ENCODE results near the gene POLD3.

DNA sequence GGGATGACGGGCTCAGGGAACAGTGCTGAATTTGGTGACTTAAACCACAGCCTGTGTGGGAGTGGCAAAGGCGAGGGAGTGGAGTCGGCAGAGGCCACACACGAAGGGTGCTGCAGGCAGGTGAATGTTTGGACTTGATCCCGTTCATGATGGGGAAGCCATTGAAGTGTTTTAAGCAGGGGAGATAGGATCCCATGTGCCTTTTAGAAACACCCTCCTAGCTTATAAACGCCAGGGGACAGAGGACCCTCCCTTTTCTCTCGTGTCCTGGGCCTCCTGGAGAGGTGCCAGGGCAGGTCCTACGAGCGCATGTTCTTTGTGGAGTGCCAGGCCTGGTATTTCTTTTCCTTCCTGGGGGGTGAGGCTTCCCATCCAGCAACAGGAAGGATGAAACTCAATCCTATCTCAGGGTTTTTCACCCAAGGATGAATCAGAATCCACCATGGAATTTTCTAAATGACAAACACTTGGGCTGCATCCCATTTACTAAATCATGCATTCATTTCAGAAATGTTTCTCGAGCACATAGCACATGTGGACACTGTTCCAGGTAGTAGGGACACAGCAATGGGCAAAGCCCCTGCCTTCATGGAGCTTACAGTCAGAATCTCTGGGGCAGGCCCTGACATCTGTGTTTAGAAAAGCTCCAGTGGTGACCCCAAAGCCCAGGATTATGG, 79.3 kb downstream of the POLD3 start:
- TF ChIP-seq POLR2A (IDR thresholded peaks at IDR 0.05; ENCODE audit: low read depth) = no peak
- TF ChIP-seq CTCF (IDR thresholded peaks at IDR 0.05) = no peak

All from esophagus muscularis mucosa (tissue), 3 donors.